Measurements from ENCODE around the gene CDH1. TPM values are rescaled to one million over a fixed set of nuclear protein-coding genes. Genes with fewer than 3 reads are reported as not detected.
"Not testable (repeated sequence)": the region's sequence is repeated elsewhere in the genome, so short reads cannot be mapped to it uniquely, and the experiment has no call there.

Gene CDH1
- total and polyA plus RNA-seq, 2 donors from 2014 or later = 47.0 to 149 TPM

- H3K27ac ChIP-seq (ENCODE audit: low read depth in 2 of 2, low read length in 2 of 2) = no peak overlapping the region
- FAIRE-seq (no peak), DNase-seq (peak in 2 of 5 donors; percentile 20 to 72)
- intact Hi-C loops (cut with DNase I) = no loop called here
- H3K4me1 ChIP-seq (ENCODE audit: control insufficient read depth in 2 of 3, insufficient read depth in 2 of 3, low read depth in 1 of 3, low read length in 3 of 3) = peaks cover 0 to 6% (median 3%) of the 10 kb centered on the region in 3 donors
- H3K9ac ChIP-seq (ENCODE audit: low read length in 3 of 3) = no peak overlapping the region
- H3K4me3 ChIP-seq (ENCODE audit: low read length in 3 of 3) = no peak overlapping the region
- H3K9me3 ChIP-seq (ENCODE audit: control insufficient read depth in 2 of 3, insufficient read depth in 1 of 3, low read length in 3 of 3) = no peaks in the 10 kb centered on the region
- no peak for TF ChIP-seq CTCF (IDR thresholded peaks at IDR 0.05; ENCODE audit: borderline replicate concordance, extremely low read depth, insufficient read depth)
- H3K27me3 ChIP-seq (ENCODE audit: control insufficient read depth, insufficient read depth, low read length) = no peaks in the 10 kb centered on the region
- H3K36me3 ChIP-seq (ENCODE audit: control insufficient read depth in 2 of 3, insufficient read depth in 3 of 3, low read length in 3 of 3) = no peaks in the 10 kb centered on the region
Observed at GRCh38 chr16:68839831-68840230, 102.7 kb downstream of the CDH1 start.

GRCh38 chr16:68842964-68843481 is 105.9 kb downstream of the CDH1 start:
- H3K4me1 ChIP-seq (ENCODE audit: control insufficient read depth in 2 of 3, insufficient read depth in 2 of 3, low read depth in 1 of 3, low read length in 3 of 3); FAIRE-seq; DNase-seq; intact Hi-C loops (cut with DNase I); H3K27me3 ChIP-seq (ENCODE audit: control insufficient read depth, insufficient read depth, low read length); H3K36me3 ChIP-seq (ENCODE audit: control insufficient read depth in 2 of 3, insufficient read depth in 3 of 3, low read length in 3 of 3); H3K27ac ChIP-seq (ENCODE audit: low read depth in 2 of 2, low read length in 2 of 2); H3K9me3 ChIP-seq (ENCODE audit: control insufficient read depth in 2 of 3, insufficient read depth in 1 of 3, low read length in 3 of 3): not testable (repeated sequence)
- peak overlapping the region; percentile 79 to 86 (median 79) for H3K4me3 ChIP-seq (ENCODE audit: low read length in 3 of 3)
- peak overlapping the region; percentile 54 to 77 (median 58) for H3K9ac ChIP-seq (ENCODE audit: low read length in 3 of 3)

GRCh38 chr16:68843482-68844210 is 106.6 kb downstream of the CDH1 start, which contains the start of gene TANGO6:
TANGO6 (plus strand) TSS chr16:68843531; CDS start chr16:68843618, 87 bp downstream.
- TF ChIP-seq CTCF (IDR thresholded peaks at IDR 0.05; ENCODE audit: borderline replicate concordance, extremely low read depth, insufficient read depth) = no peak
- peak within 1 kb of the TSS; percentile 79 to 86 (median 79) for H3K4me3 ChIP-seq (ENCODE audit: low read length in 3 of 3)
- intact Hi-C loops (cut with DNase I) = no loop called here
- no peaks in the 10 kb centered on the region for H3K27me3 ChIP-seq (ENCODE audit: control insufficient read depth, insufficient read depth, low read length)
- H3K4me1 ChIP-seq (ENCODE audit: control insufficient read depth in 2 of 3, insufficient read depth in 2 of 3, low read depth in 1 of 3, low read length in 3 of 3) = peaks cover 0 to 6% (median 3%) of the 10 kb centered on the region in 3 donors
- H3K9me3 ChIP-seq (ENCODE audit: control insufficient read depth in 2 of 3, insufficient read depth in 1 of 3, low read length in 3 of 3) = no peaks in the 10 kb centered on the region
- peak within 1 kb of the TSS; percentile 80 to 84 for H3K27ac ChIP-seq (ENCODE audit: low read depth in 2 of 2, low read length in 2 of 2)
- no peak for FAIRE-seq
- H3K36me3 ChIP-seq (ENCODE audit: control insufficient read depth in 2 of 3, insufficient read depth in 3 of 3, low read length in 3 of 3) = no peaks in the 10 kb centered on the region
- H3K9ac ChIP-seq (ENCODE audit: low read length in 3 of 3) = peak within 1 kb of the TSS; percentile 58 to 80 (median 77)
- peak; percentile 85 to 93 (median 92) for DNase-seq

- Histone ChIP-seq H3K27me3 (ENCODE audit: control insufficient read depth, insufficient read depth, low read length) (no peaks in the 10 kb centered on the region), H3K36me3 (ENCODE audit: control insufficient read depth in 2 of 3, insufficient read depth in 3 of 3, low read length in 3 of 3) (no peaks in the 10 kb centered on the region), H3K9ac (ENCODE audit: low read length in 3 of 3) (peak overlapping the region; percentile 58 to 80 (median 77)), H3K9me3 (ENCODE audit: control insufficient read depth in 2 of 3, insufficient read depth in 1 of 3, low read length in 3 of 3) (no peaks in the 10 kb centered on the region), H3K27ac (ENCODE audit: low read depth in 2 of 2, low read length in 2 of 2) (peak overlapping the region; percentile 80 to 84), H3K4me1 (ENCODE audit: control insufficient read depth in 2 of 3, insufficient read depth in 2 of 3, low read depth in 1 of 3, low read length in 3 of 3) (peaks cover 0 to 6% (median 3%) of the 10 kb centered on the region in 3 donors), H3K4me3 (ENCODE audit: low read length in 3 of 3) (peak overlapping the region; percentile 79 to 86 (median 79))
- intact Hi-C loops (cut with DNase I) = no loop called here
- no peak for FAIRE-seq
- TF ChIP-seq CTCF (IDR thresholded peaks at IDR 0.05; ENCODE audit: borderline replicate concordance, extremely low read depth, insufficient read depth) = no peak
- DNase-seq = no peak
Observed at GRCh38 chr16:68844211-68844564, 107.1 kb downstream of the CDH1 start.

Data from kidney (tissue), 14 donors.